Stomach smooth muscle (tissue), 2 donors: ENCODE data around the gene KLF16.

ENCODE experiments used
- H3K27ac ChIP-seq: one replicate; pipeline ENCODE4 v1.7.0; 2013; ENCODE audit warnings: mild to moderate bottlenecking, low read length, inconsistent platforms
- H3K27me3 ChIP-seq, 2 donors: one replicate each; pipeline ENCODE4 v1.7.0; 2013; ENCODE audit warnings: low read length in 2 of 2; ENCODE audit not compliant: insufficient read depth in 2 of 2, control insufficient read depth in 1 of 2
- H3K36me3 ChIP-seq, 2 donors: one replicate each; pipeline ENCODE4 v1.7.0; 2013; ENCODE audit warnings: low read length in 2 of 2; ENCODE audit not compliant: control insufficient read depth in 2 of 2, insufficient read depth in 2 of 2
- H3K4me1 ChIP-seq: one replicate; pipeline ENCODE4 v1.7.0; 2013; ENCODE audit warnings: low read length; ENCODE audit not compliant: control insufficient read depth, insufficient read depth
- H3K4me3 ChIP-seq, 2 donors: one replicate each; pipeline ENCODE4 v1.7.0; 2013; ENCODE audit warnings: low read length in 2 of 2
- H3K9ac ChIP-seq, 2 donors: one replicate each; pipeline ENCODE4 v1.7.0; 2013; ENCODE audit warnings: low read length in 2 of 2, mild to moderate bottlenecking in 1 of 2
- H3K9me3 ChIP-seq, 2 donors: one replicate each; pipeline ENCODE4 v1.7.0; 2013; ENCODE audit warnings: low read length in 2 of 2; ENCODE audit not compliant: control insufficient read depth in 2 of 2
- donor health status: healthy.
- donor health status: Pancreatic carcinoma.

Gene KLF16

GRCh38 chr19:1811472-1811894 is 51.9 kb downstream of the KLF16 start:
- no peak overlapping the region for H3K27ac ChIP-seq
- no peaks in the 10 kb centered on the region for H3K27me3 ChIP-seq
- H3K4me3 ChIP-seq = peak overlapping the region; percentile 12 to 49
- peaks cover 0 to 2% of the 10 kb centered on the region in 2 donors for H3K36me3 ChIP-seq
- peaks cover 11% of the 10 kb centered on the region for H3K4me1 ChIP-seq
- H3K9ac ChIP-seq = no peak overlapping the region
- H3K9me3 ChIP-seq = no peaks in the 10 kb centered on the region

- H3K27ac ChIP-seq = no peak overlapping the region
- H3K4me1 ChIP-seq = peaks cover 11% of the 10 kb centered on the region
- no peak overlapping the region for H3K4me3 ChIP-seq
- H3K36me3 ChIP-seq = no peaks in the 10 kb centered on the region
- no peaks in the 10 kb centered on the region for H3K9me3 ChIP-seq
- no peaks in the 10 kb centered on the region for H3K27me3 ChIP-seq
- no peak overlapping the region for H3K9ac ChIP-seq
Observed at GRCh38 chr19:1810439-1811160, 52.8 kb downstream of the KLF16 start.

GRCh38 chr19:1809678-1810077 is 53.7 kb downstream of the KLF16 start:
- Histone ChIP-seq H3K9ac (no peak overlapping the region), H3K27ac (no peak overlapping the region)

GRCh38 chr19:1808395-1808731 is 55.0 kb downstream of the KLF16 start:
- peaks cover 9% of the 10 kb centered on the region for H3K4me1 ChIP-seq
- no peak overlapping the region for H3K9ac ChIP-seq
- H3K27me3 ChIP-seq = no peaks in the 10 kb centered on the region
- H3K36me3 ChIP-seq = no peaks in the 10 kb centered on the region
- no peaks in the 10 kb centered on the region for H3K9me3 ChIP-seq
- H3K4me3 ChIP-seq = no peak overlapping the region
- H3K27ac ChIP-seq = no peak overlapping the region

More at GRCh38 chr19:1809678-1810077, 53.7 kb downstream of the KLF16 start:
- no peak overlapping the region for H3K4me3 ChIP-seq
- H3K4me1 ChIP-seq = peaks cover 11% of the 10 kb centered on the region
- no peaks in the 10 kb centered on the region for H3K36me3 ChIP-seq
- H3K9me3 ChIP-seq = no peaks in the 10 kb centered on the region
- no peaks in the 10 kb centered on the region for H3K27me3 ChIP-seq

GRCh38 chr19:1807695-1808394 is 55.5 kb downstream of the KLF16 start:
- Histone ChIP-seq H3K9me3 (no peaks in the 10 kb centered on the region), H3K27ac (no peak overlapping the region), H3K27me3 (no peaks in the 10 kb centered on the region), H3K36me3 (no peaks in the 10 kb centered on the region), H3K4me3 (no peak overlapping the region), H3K4me1 (peaks cover 4% of the 10 kb centered on the region), H3K9ac (no peak overlapping the region)

GRCh38 chr19:1807030-1807694 is 56.2 kb downstream of the KLF16 start:
- H3K4me1 ChIP-seq = no peaks in the 10 kb centered on the region
- no peaks in the 10 kb centered on the region for H3K36me3 ChIP-seq
- no peak overlapping the region for H3K27ac ChIP-seq
- no peak overlapping the region for H3K9ac ChIP-seq
- H3K27me3 ChIP-seq = no peaks in the 10 kb centered on the region
- H3K9me3 ChIP-seq = no peaks in the 10 kb centered on the region
- H3K4me3 ChIP-seq = no peak overlapping the region

GRCh38 chr19:1806184-1807029 is 57.0 kb downstream of the KLF16 start:
- H3K36me3 ChIP-seq = no peaks in the 10 kb centered on the region
- no peak overlapping the region for H3K27ac ChIP-seq
- H3K27me3 ChIP-seq = no peaks in the 10 kb centered on the region
- no peaks in the 10 kb centered on the region for H3K4me1 ChIP-seq
- H3K9me3 ChIP-seq = no peaks in the 10 kb centered on the region
- H3K9ac ChIP-seq = no peak overlapping the region
- no peak overlapping the region for H3K4me3 ChIP-seq

- Histone ChIP-seq H3K36me3 (no peaks in the 10 kb centered on the region), H3K9ac (no peak overlapping the region), H3K4me3 (no peak overlapping the region), H3K9me3 (no peaks in the 10 kb centered on the region), H3K27me3 (no peaks in the 10 kb centered on the region), H3K27ac (no peak overlapping the region), H3K4me1 (no peaks in the 10 kb centered on the region)
Observed at GRCh38 chr19:1805401-1806183, 57.8 kb downstream of the KLF16 start.

GRCh38 chr19:1804858-1805257 is 58.5 kb downstream of the KLF16 start:
- Histone ChIP-seq H3K9ac (no peak overlapping the region), H3K9me3 (no peaks in the 10 kb centered on the region), H3K36me3 (no peaks in the 10 kb centered on the region), H3K4me3 (no peak overlapping the region), H3K4me1 (no peaks in the 10 kb centered on the region), H3K27me3 (no peaks in the 10 kb centered on the region), H3K27ac (no peak overlapping the region)
